Mesodermal cell (in vitro differentiated cells): Measurements from ENCODE around the gene PCBP4.

Experiments
- H3K27ac ChIP-seq: 2 replicates; pipeline ENCODE4 v1.7.0; 2013; ENCODE audit warnings: mild to moderate bottlenecking, low read depth, low read length, moderate library complexity; ENCODE audit not compliant: severe bottlenecking
- H3K36me3 ChIP-seq: 2 replicates; pipeline ENCODE4 v1.7.1; 2013; ENCODE audit warnings: mild to moderate bottlenecking, low read length, moderate library complexity; ENCODE audit not compliant: control insufficient read depth, insufficient read depth
- H3K4me1 ChIP-seq: one replicate; pipeline ENCODE4 v1.7.1; 2013; ENCODE audit warnings: mild to moderate bottlenecking, low read length; ENCODE audit not compliant: insufficient read depth, control insufficient read depth, poor library complexity, severe bottlenecking
- H3K4me3 ChIP-seq: 2 replicates; pipeline ENCODE4 v1.7.0; 2013; ENCODE audit warnings: low read length, control low read depth, mild to moderate bottlenecking; ENCODE audit not compliant: insufficient read depth, poor library complexity, severe bottlenecking; ENCODE audit errors: extremely low read depth
- H3K9me3 ChIP-seq: 2 replicates; pipeline ENCODE4 v1.7.1; 2013; ENCODE audit warnings: mild to moderate bottlenecking, low read length, moderate library complexity; ENCODE audit not compliant: control insufficient read depth
- WGBS, 2 experiments: methylation state at CpG; one replicate each; pipeline ENCODE4 v1.1.5; 2013; ENCODE audit warnings: missing lambda C conversion rate in 2 of 2; ENCODE audit not compliant: insufficient coverage in 2 of 2; 5-methylcytosine and 5-hydroxymethylcytosine counted together

The PCBP4 gene

GRCh38 chr3:51961602-51962569, 5.4 kb downstream of the PCBP4 start:
- no peak overlapping the region for H3K27ac ChIP-seq
- no peaks in the 10 kb centered on the region for H3K9me3 ChIP-seq
- peaks cover 20% of the 10 kb centered on the region for H3K4me1 ChIP-seq
- 85 to 94% methylated on average over 4 to 5 of the region's 9 CpGs for WGBS, 2 experiments
- peaks cover 58% of the 10 kb centered on the region for H3K36me3 ChIP-seq
- no peak overlapping the region for H3K4me3 ChIP-seq

GRCh38 chr3:51961011-51961410, 6.2 kb downstream of the PCBP4 start:
- H3K27ac ChIP-seq: no peak overlapping the region
- peaks cover 18% of the 10 kb centered on the region for H3K4me1 ChIP-seq
- no peaks in the 10 kb centered on the region for H3K9me3 ChIP-seq
- no peak overlapping the region for H3K4me3 ChIP-seq
- WGBS, 2 experiments: 94 to 95% methylated on average over 17 to 18 of the region's 18 CpGs
- H3K36me3 ChIP-seq: peaks cover 62% of the 10 kb centered on the region

- Histone ChIP-seq H3K27ac (no peak overlapping the region), H3K36me3 (peaks cover 58% of the 10 kb centered on the region), H3K4me3 (no peak overlapping the region), H3K4me1 (peaks cover 15% of the 10 kb centered on the region), H3K9me3 (no peaks in the 10 kb centered on the region)
- WGBS, 2 experiments: 89 to 100% methylated on average over 6 to 9 of the region's 10 CpGs
These were observed 6.9 kb downstream of the PCBP4 start for GRCh38 chr3:51960386-51960785.

GRCh38 chr3:51959651-51960050, 7.6 kb downstream of the PCBP4 start:
- Histone ChIP-seq H3K4me1 (peaks cover 10% of the 10 kb centered on the region), H3K36me3 (peaks cover 52% of the 10 kb centered on the region), H3K27ac (no peak overlapping the region), H3K9me3 (no peaks in the 10 kb centered on the region), H3K4me3 (no peak overlapping the region)
- 93 to 97% methylated on average over 2 to 7 of the region's 7 CpGs for WGBS, 2 experiments

GRCh38 chr3:51958603-51959521, 8.4 kb downstream of the PCBP4 start:
- peaks cover 4% of the 10 kb centered on the region for H3K4me1 ChIP-seq
- no peaks in the 10 kb centered on the region for H3K9me3 ChIP-seq
- 89 to 93% methylated on average over 10 to 16 of the region's 20 CpGs for WGBS, 2 experiments
- H3K36me3 ChIP-seq: peaks cover 50% of the 10 kb centered on the region
- H3K4me3 ChIP-seq: no peak overlapping the region
- no peak overlapping the region for H3K27ac ChIP-seq

- Histone ChIP-seq H3K4me3 (no peak overlapping the region), H3K4me1 (peaks cover 4% of the 10 kb centered on the region), H3K27ac (no peak overlapping the region), H3K9me3 (no peaks in the 10 kb centered on the region), H3K36me3 (peaks cover 50% of the 10 kb centered on the region)
- WGBS, 2 experiments: 90 to 97% methylated on average over 7 to 11 of the region's 15 CpGs
These were observed 9.6 kb downstream of the PCBP4 start for GRCh38 chr3:51957520-51958205.

- Histone ChIP-seq H3K36me3 (peaks cover 44% of the 10 kb centered on the region), H3K9me3 (no peaks in the 10 kb centered on the region), H3K4me3 (peak overlapping the region; percentile 19), H3K4me1 (peaks cover 4% of the 10 kb centered on the region), H3K27ac (no peak overlapping the region)
- WGBS, 2 experiments: 6 to 7% methylated on average over 93 to 97 of the region's 97 CpGs
These were observed 11.1 kb downstream of the PCBP4 start for GRCh38 chr3:51955893-51956770.

GRCh38 chr3:51955175-51955892, 11.9 kb downstream of the PCBP4 start, which contains the start of gene GPR62:
Gene GPR62, plus strand, starts transcription at chr3:51955381. Its CDS starts 272 bp downstream, at chr3:51955653.
- H3K36me3 ChIP-seq: peaks cover 36% of the 10 kb centered on the region
- H3K4me1 ChIP-seq: peaks cover 4% of the 10 kb centered on the region
- peak within 1 kb of the TSS; percentile 19 for H3K4me3 ChIP-seq
- WGBS, 2 experiments: 26 to 30% methylated on average over 29 to 31 of the region's 33 CpGs
- H3K27ac ChIP-seq: no peak within 1 kb of the TSS
- H3K9me3 ChIP-seq: no peaks in the 10 kb centered on the region

GRCh38 chr3:51954713-51955112, 12.5 kb downstream of the PCBP4 start:
- WGBS, 2 experiments: 71% methylated on average over 1 of the region's 1 CpG; no CpG with 5 or more reads in 1 of the 2 experiments
- peaks cover 30% of the 10 kb centered on the region for H3K36me3 ChIP-seq

More at GRCh38 chr3:51954713-51955112, 12.5 kb downstream of the PCBP4 start:
- no peak overlapping the region for H3K4me3 ChIP-seq
- H3K4me1 ChIP-seq: peaks cover 4% of the 10 kb centered on the region
- no peaks in the 10 kb centered on the region for H3K9me3 ChIP-seq
- H3K27ac ChIP-seq: no peak overlapping the region
